CD4-positive, alpha-beta memory T cell (primary cell): ENCODE results near the gene CMKLR1. TPM values are rescaled to one million over a fixed set of nuclear protein-coding genes. Genes with fewer than 3 reads are reported as not detected.

ENCODE experiments used
- CTCF ChIA-PET: fragments of 350-600 bp; sonication (Branson Sonifier 250); formaldehyde crosslinking; loops from one replicate; lab custom pipeline; 2021; ENCODE audit warnings: inconsistent platforms; ENCODE audit not compliant: partially characterized antibody; lab: Charles Lee
- POLR2A ChIA-PET: fragments of 350-600 bp; sonication (Branson Sonifier 250); formaldehyde crosslinking; loops from one replicate; lab custom pipeline; 2021; ENCODE audit not compliant: partially characterized antibody; lab: Charles Lee
- DNase-seq, 5 donors: peaks; one replicate each; pipeline versions ENCODE4 v3.0.0 to v3.0.0-alpha.2; 2020 to 2022; ENCODE audit warnings: mixed read lengths in 1 of 5
- H3K27ac ChIP-seq: one replicate; pipeline ENCODE4 v1.7.0; 2013; ENCODE audit warnings: low read depth, low read length
- H3K27me3 ChIP-seq: 2 replicates; pipeline ENCODE4 v1.7.0; 2013; ENCODE audit warnings: mild to moderate bottlenecking, low read length, moderate library complexity; ENCODE audit not compliant: insufficient read depth
- H3K36me3 ChIP-seq: 2 replicates; pipeline ENCODE4 v1.7.0; 2013; ENCODE audit warnings: mild to moderate bottlenecking, low read length, moderate library complexity; ENCODE audit not compliant: insufficient read depth
- H3K4me1 ChIP-seq: 2 replicates; pipeline ENCODE4 v1.7.0; 2013; ENCODE audit warnings: mild to moderate bottlenecking, low read length, moderate library complexity; ENCODE audit not compliant: insufficient read depth
- H3K4me3 ChIP-seq, 2 donors: one replicate each; pipeline ENCODE4 v1.7.0; 2013; ENCODE audit warnings: low read length in 2 of 2, mild to moderate bottlenecking in 1 of 2
- H3K9me3 ChIP-seq, 2 donors: one replicate each; pipeline ENCODE4 v1.7.0; 2013; ENCODE audit warnings: low read length in 2 of 2, control low read depth in 1 of 2; ENCODE audit not compliant: control insufficient read depth in 1 of 2
- H3K27ac Mint-ChIP-seq, 7 donors: one replicate each; pipeline ENCODE4 v1.8.0; 2020 to 2021; ENCODE audit warnings: mixed read lengths in 7 of 7, mild to moderate bottlenecking in 6 of 7, inconsistent platforms in 3 of 7, moderate library complexity in 3 of 7
- H3K27me3 Mint-ChIP-seq, 2 donors: one replicate each; pipeline ENCODE4 v1.8.0; 2020 to 2021; ENCODE audit warnings: mixed read lengths in 2 of 2
- H3K36me3 Mint-ChIP-seq, 2 donors: one replicate each; pipeline ENCODE4 v1.8.0; 2020 to 2021; ENCODE audit warnings: mixed read lengths in 2 of 2, inconsistent platforms in 1 of 2, mild to moderate bottlenecking in 1 of 2
- H3K4me1 Mint-ChIP-seq, 4 donors: one replicate each; pipeline ENCODE4 v1.8.0; 2020 to 2021; ENCODE audit warnings: mixed read lengths in 4 of 4, mild to moderate bottlenecking in 1 of 4
- H3K4me3 Mint-ChIP-seq, 8 donors: one replicate each; pipeline ENCODE4 v1.8.0; 2020 to 2021; ENCODE audit warnings: mixed read lengths in 8 of 8, mild to moderate bottlenecking in 7 of 8, moderate library complexity in 6 of 8, inconsistent platforms in 3 of 8
- H3K9me3 Mint-ChIP-seq, 8 donors: one replicate each; pipeline ENCODE4 v1.8.0; 2020 to 2021; ENCODE audit warnings: mixed read lengths in 8 of 8, mild to moderate bottlenecking in 5 of 8, inconsistent platforms in 3 of 8, moderate library complexity in 1 of 8
- intact Hi-C: fragments of 100-400 bp; cut with micrococcal nuclease; formaldehyde crosslinking; loops from one replicate; pipeline ENCODE4 v1.15.1; 2023
- polyA plus RNA-seq, 2 donors: library from polyadenylated mRNA; unstranded; fragments of 300-500 nt; fragmentation: Illumina TruSeq; gene quantifications; one replicate each; pipeline ENCODE4 v1.2.3, GENCODE V29; 2021
- total RNA-seq, 2 experiments: library from RNA; stranded (reverse); gene quantifications; one replicate each; pipeline ENCODE4 v1.2.3, GENCODE V29; 2021

Gene CMKLR1
- total and polyA plus RNA-seq, 4 experiments from 2014 or later = 0.08 to 0.94 (median 0.87) TPM; not detected in 1

DNA sequence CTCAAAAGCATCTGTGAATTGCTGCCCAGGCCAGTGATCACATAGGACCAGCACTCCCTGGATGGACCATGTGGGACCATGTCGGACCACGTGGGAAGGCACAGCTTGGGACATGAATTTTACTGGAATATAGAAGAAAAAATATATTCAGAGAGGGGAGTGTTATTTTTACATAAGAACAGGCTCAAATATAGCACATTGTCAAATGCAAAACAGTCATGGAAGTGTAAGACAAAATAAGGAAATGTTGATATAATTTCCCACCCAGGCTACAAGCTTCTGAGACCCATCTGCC lies 68.3 kb downstream of the CMKLR1 start:
- H3K4me1 Mint-ChIP-seq = no peaks in the 10 kb centered on the region

DNA sequence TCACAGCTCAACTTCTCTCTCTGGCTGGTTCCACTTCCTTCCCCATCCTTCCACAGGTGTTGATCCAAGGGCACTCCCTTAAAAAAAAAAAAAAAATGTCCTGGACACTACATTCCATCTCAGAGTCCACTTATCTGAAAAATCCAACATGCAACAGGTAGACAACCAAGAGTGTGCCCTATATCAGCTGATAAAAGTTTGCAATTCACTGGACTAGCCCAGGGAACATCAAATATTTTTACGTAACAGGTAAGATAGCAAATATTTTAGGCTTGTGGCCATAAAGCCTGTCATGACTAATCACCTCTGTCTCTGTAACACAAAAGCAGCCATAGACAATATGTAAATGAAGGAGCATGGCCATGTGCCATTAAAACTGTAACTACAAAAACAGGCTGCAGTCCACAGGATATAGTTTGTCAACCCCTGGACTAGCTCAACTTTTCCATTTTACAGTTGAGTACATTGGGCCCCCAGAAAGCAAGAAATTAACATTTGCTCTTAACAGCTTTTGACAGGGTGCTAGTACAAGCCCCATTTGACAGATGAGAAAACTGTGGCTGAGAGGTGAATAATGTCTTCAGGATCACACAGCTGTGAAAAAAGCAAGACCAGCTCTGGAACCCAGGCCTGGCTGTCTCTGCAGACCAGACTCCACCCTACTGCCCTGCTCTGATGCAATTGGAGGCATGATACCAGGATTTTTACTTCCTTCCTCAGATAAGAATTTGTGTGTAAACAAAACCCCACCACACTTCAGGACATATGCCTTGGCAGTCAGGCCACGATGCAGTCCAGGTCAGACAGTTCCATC lies 68.9 kb downstream of the CMKLR1 start:
- ChIA-PET CTCF (interaction anchor here (0.6 kb wide), 1 partner anchor 52 kb away, joined by 3 read pairs; no protein-coding TSS in a partner anchor), POLR2A (interaction anchor here (0.6 kb wide), 1 partner anchor 25 kb away, joined by 3 read pairs; no protein-coding TSS in a partner anchor)
- H3K36me3 Mint-ChIP-seq = no peaks in the 10 kb centered on the region
- H3K4me3 Mint-ChIP-seq = no peak overlapping the region
- Histone ChIP-seq H3K27me3 (no peaks in the 10 kb centered on the region), H3K4me1 (no peaks in the 10 kb centered on the region), H3K27ac (no peak overlapping the region), H3K36me3 (no peaks in the 10 kb centered on the region), H3K9me3 (no peaks in the 10 kb centered on the region), H3K4me3 (no peak overlapping the region)
- peaks cover 2 to 4% of the 10 kb centered on the region in 2 donors for H3K27me3 Mint-ChIP-seq
- peaks cover 0 to 10% (median 0%) of the 10 kb centered on the region in 8 donors for H3K9me3 Mint-ChIP-seq
- H3K27ac Mint-ChIP-seq = peak overlapping the region in 1 of 7 donors; percentile 49
- no peaks in the 10 kb centered on the region for H3K4me1 Mint-ChIP-seq
- DNase-seq = no peak
- intact Hi-C loops = no loop called here

More for the DNA sequence above, 68.3 kb downstream of the CMKLR1 start:
- Histone ChIP-seq H3K9me3 (no peaks in the 10 kb centered on the region), H3K27ac (no peak overlapping the region), H3K36me3 (no peaks in the 10 kb centered on the region), H3K4me3 (no peak overlapping the region), H3K4me1 (no peaks in the 10 kb centered on the region), H3K27me3 (no peaks in the 10 kb centered on the region)
- Mint-ChIP-seq H3K27me3 (peaks cover 2 to 4% of the 10 kb centered on the region in 2 donors), H3K9me3 (peaks cover 0 to 13% (median 0%) of the 10 kb centered on the region in 8 donors), H3K4me3 (no peak overlapping the region), H3K36me3 (no peaks in the 10 kb centered on the region), H3K27ac (no peak overlapping the region)
- intact Hi-C loops = no loop called here
- ChIA-PET POLR2A (no interaction called here), CTCF (no interaction called here)
- DNase-seq = no peak

DNA sequence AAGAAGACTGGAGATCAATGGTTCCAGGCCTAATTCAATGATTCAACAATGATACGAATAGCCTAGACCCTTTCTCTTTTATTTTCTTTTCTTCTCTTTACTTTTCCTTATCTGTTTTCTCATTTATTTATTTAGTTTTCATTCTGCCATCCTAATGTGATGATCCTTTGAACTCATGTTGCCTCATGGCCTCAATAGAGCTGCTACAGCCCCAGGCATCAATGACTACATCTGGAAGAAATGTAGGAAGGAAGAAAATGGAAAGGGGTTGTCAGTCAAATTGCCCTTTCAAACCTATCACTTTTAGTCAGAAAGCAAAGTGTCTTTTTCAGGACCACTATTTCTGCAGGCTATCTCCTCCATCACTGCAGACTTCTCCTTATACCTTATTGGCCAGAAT lies 69.9 kb downstream of the CMKLR1 start:
- H3K27me3 Mint-ChIP-seq = peaks cover 4 to 5% of the 10 kb centered on the region in 2 donors
- Histone ChIP-seq H3K9me3 (no peaks in the 10 kb centered on the region), H3K36me3 (no peaks in the 10 kb centered on the region), H3K4me1 (no peaks in the 10 kb centered on the region), H3K27me3 (no peaks in the 10 kb centered on the region), H3K4me3 (no peak overlapping the region), H3K27ac (no peak overlapping the region)
- no peaks in the 10 kb centered on the region for H3K4me1 Mint-ChIP-seq
- no peaks in the 10 kb centered on the region for H3K36me3 Mint-ChIP-seq
- ChIA-PET CTCF (interaction anchor here (0.6 kb wide), 2 partner anchors 53 to 67 kb away, joined by 3 read pairs; no protein-coding TSS in a partner anchor), POLR2A (interaction anchor here (0.6 kb wide), 1 partner anchor 26 kb away, joined by 3 read pairs; no protein-coding TSS in a partner anchor)
- intact Hi-C loops = no loop called here
- H3K9me3 Mint-ChIP-seq = peaks cover 0 to 6% (median 0%) of the 10 kb centered on the region in 8 donors
- no peak overlapping the region for H3K27ac Mint-ChIP-seq
- DNase-seq = no peak
- H3K4me3 Mint-ChIP-seq = no peak overlapping the region

DNA sequence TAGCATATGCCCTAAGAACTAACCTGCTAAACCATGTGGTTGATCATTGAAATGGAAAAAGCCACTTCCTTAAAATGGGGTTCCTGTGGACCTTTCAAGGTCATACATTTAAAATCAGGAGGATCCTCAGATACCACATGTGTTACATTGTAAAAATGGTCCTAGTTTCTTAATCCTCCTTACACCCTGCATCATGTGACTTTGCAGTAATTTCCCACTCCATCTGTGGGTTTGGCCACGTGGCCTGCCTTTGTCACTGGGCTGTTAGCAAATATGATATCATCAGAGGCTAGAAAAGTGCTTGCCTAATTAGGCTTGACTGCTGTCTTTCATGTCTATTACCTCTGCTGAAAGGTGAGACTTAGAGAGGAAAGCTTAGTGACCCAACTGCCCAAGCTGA lies 70.7 kb downstream of the CMKLR1 start:
- Mint-ChIP-seq H3K27ac (no peak overlapping the region), H3K4me1 (no peaks in the 10 kb centered on the region), H3K27me3 (peaks cover 4 to 6% of the 10 kb centered on the region in 2 donors), H3K36me3 (peaks cover 0 to 1% of the 10 kb centered on the region in 2 donors), H3K4me3 (no peak overlapping the region), H3K9me3 (peaks cover 0 to 8% (median under 1%) of the 10 kb centered on the region in 8 donors)
- H3K4me1 ChIP-seq = no peaks in the 10 kb centered on the region
- CTCF ChIA-PET = no interaction called here
- H3K27ac ChIP-seq = no peak overlapping the region
- H3K27me3 ChIP-seq = no peaks in the 10 kb centered on the region
- no peak overlapping the region for H3K4me3 ChIP-seq
- H3K36me3 ChIP-seq = no peaks in the 10 kb centered on the region
- intact Hi-C loops = no loop called here
- POLR2A ChIA-PET = no interaction called here
- DNase-seq = no peak
- no peaks in the 10 kb centered on the region for H3K9me3 ChIP-seq

DNA sequence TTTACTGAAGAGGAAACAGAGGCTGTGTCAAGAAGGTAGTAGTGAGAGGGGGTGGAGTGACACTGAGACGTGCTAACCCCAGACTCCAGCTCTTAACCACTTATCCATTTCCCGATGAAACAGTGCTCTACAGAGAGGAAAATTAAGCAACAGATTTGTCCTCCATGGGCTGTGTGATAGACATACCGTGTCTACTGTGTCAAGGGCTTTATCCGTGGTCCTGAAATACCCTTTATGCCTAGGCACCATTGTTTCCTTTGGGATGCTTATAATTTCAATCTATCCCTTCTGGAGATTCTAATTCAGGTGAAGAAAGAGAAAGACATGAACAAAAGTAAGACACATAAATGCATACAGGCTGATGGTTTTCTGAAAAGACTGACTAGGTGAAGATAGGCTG lies 71.7 kb downstream of the CMKLR1 start:
- POLR2A ChIA-PET = no interaction called here
- peaks cover 0 to 4% of the 10 kb centered on the region in 2 donors for H3K36me3 Mint-ChIP-seq

DNA sequence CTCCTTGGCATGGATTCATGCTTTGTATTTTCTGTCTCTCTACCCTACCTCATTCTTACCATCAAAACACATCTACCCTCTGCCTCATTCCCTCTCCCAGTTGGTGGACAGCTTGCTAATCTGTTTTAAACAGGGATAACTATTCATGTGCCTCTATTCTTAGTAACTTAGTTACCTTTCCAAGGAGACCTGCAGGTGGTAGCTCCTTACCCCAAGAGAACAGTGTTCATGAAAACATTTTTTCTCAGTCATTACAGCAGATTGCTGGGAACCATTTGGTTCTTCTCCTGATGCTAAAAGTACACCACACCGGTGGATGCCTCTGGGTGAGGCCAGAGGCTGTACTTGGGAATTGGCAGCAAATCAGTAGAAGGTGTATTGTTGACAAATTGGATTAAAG lies 73.0 kb downstream of the CMKLR1 start:
- no peak overlapping the region for H3K4me3 ChIP-seq
- Mint-ChIP-seq H3K27ac (no peak overlapping the region), H3K36me3 (peaks cover 0 to 4% of the 10 kb centered on the region in 2 donors), H3K4me1 (no peaks in the 10 kb centered on the region), H3K27me3 (peaks cover 4 to 7% of the 10 kb centered on the region in 2 donors), H3K9me3 (peaks cover 0 to 17% (median 11%) of the 10 kb centered on the region in 8 donors), H3K4me3 (no peak overlapping the region)
- no peaks in the 10 kb centered on the region for H3K27me3 ChIP-seq
- no peak overlapping the region for H3K27ac ChIP-seq
- H3K9me3 ChIP-seq = no peaks in the 10 kb centered on the region
- intact Hi-C loops = no loop called here
- ChIA-PET POLR2A (interaction anchor here (1.0 to 1.3 kb wide), 2 partner anchors 12 to 64 kb away, joined by 3 read pairs; no protein-coding TSS in a partner anchor), CTCF (no interaction called here)
- no peaks in the 10 kb centered on the region for H3K4me1 ChIP-seq
- H3K36me3 ChIP-seq = no peaks in the 10 kb centered on the region
- DNase-seq = no peak

More for the DNA sequence above, 71.7 kb downstream of the CMKLR1 start:
- CTCF ChIA-PET = no interaction called here
- DNase-seq = no peak
- Histone ChIP-seq H3K4me3 (no peak overlapping the region), H3K27me3 (no peaks in the 10 kb centered on the region), H3K9me3 (no peaks in the 10 kb centered on the region), H3K4me1 (no peaks in the 10 kb centered on the region), H3K36me3 (no peaks in the 10 kb centered on the region), H3K27ac (no peak overlapping the region)
- intact Hi-C loops = no loop called here
- no peaks in the 10 kb centered on the region for H3K4me1 Mint-ChIP-seq
- peaks cover 4 to 7% of the 10 kb centered on the region in 2 donors for H3K27me3 Mint-ChIP-seq
- no peak overlapping the region for H3K27ac Mint-ChIP-seq
- no peak overlapping the region for H3K4me3 Mint-ChIP-seq
- H3K9me3 Mint-ChIP-seq = peaks cover 0 to 8% (median 3%) of the 10 kb centered on the region in 8 donors

DNA sequence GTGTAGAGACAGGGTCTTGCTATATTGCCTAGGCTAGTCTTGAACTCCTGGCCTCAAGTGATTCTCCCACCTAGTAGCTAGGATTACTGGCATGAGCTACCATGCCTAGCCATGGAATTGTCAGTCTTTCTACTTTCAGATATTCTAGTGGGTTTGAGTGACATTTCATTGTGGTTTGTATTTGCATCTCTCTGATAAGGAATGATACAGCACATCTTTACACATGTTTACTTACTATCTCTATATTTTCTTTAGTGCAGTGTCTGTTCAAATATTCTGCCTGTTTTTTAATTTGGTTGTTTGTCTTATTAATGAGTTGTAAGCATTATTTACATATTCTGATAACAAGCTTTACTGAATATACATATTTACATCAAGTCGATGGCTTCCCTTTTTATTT lies 73.6 kb downstream of the CMKLR1 start:
- H3K4me3 ChIP-seq = no peak overlapping the region
- H3K9me3 ChIP-seq = no peaks in the 10 kb centered on the region
- H3K4me1 ChIP-seq = no peaks in the 10 kb centered on the region
- intact Hi-C loops = no loop called here
- peaks cover 4 to 7% of the 10 kb centered on the region in 2 donors for H3K27me3 Mint-ChIP-seq
- H3K27ac Mint-ChIP-seq = no peak overlapping the region
- peaks cover 0 to 4% of the 10 kb centered on the region in 2 donors for H3K36me3 Mint-ChIP-seq
- peaks cover 0 to 22% (median 16%) of the 10 kb centered on the region in 8 donors for H3K9me3 Mint-ChIP-seq
- H3K4me1 Mint-ChIP-seq = no peaks in the 10 kb centered on the region
- POLR2A ChIA-PET = interaction anchor here (1.3 kb wide), 1 partner anchor 11 kb away, joined by 3 read pairs; no protein-coding TSS in a partner anchor
- CTCF ChIA-PET = no interaction called here
- no peak overlapping the region for H3K27ac ChIP-seq
- no peak overlapping the region for H3K4me3 Mint-ChIP-seq
- no peak for DNase-seq
- H3K27me3 ChIP-seq = no peaks in the 10 kb centered on the region
- H3K36me3 ChIP-seq = no peaks in the 10 kb centered on the region
